ENCODE results near the gene UGT1A10. TPM values are rescaled to one million over a fixed set of nuclear protein-coding genes. Genes with fewer than 3 reads are reported as not detected.

The UGT1A10 gene
- total and polyA plus RNA-seq, 4 donors, result 0.03 to 0.14 TPM; not detected in 2

DNA sequence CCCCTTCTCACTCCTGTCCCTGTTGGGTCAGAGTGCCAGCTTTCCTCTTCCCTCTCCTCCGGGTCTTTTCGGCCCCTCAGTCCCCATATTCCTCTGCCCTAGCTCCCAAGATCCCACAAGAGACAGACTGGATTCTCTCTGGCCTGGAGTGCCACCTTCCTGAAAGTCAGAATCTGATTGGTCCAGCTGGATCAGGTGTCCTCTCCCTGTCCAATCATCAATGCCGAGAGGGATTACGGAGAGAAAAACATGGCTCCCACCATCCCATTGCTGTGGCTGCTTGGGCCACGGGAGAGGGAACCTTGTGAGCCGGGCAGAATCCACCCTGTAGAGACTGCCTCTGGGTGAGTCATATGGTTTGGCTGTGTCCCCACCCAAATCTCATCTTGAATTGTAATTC, 139.2 kb downstream of the UGT1A10 start:
- H3K27ac ChIP-seq (ENCODE audit: low read depth in 1 of 2, low read length in 1 of 2), result no peak overlapping the region
- WGBS, 2 donors, result 92 to 93% methylated on average over 6 of the region's 6 CpGs
- peaks cover 0 to 14% (median 0%) of the 10 kb centered on the region in 4 donors for H3K9me3 ChIP-seq (ENCODE audit: control insufficient read depth in 4 of 4, insufficient read depth in 3 of 4, low read length in 3 of 4)
- H3K4me1 ChIP-seq (ENCODE audit: control insufficient read depth in 5 of 5, insufficient read depth in 5 of 5, low read length in 5 of 5), result no peaks in the 10 kb centered on the region
- H3K27me3 ChIP-seq (ENCODE audit: control insufficient read depth in 3 of 3, insufficient read depth in 3 of 3, low read length in 2 of 3), result no peaks in the 10 kb centered on the region
- no peak for TF ChIP-seq CTCF (IDR thresholded peaks at IDR 0.05; ENCODE audit: control extremely low read depth, extremely low read depth)
- no peak for DNase-seq
- H3K4me3 ChIP-seq, result no peak overlapping the region
- H3K9ac ChIP-seq (ENCODE audit: insufficient read depth in 1 of 2, low read length in 2 of 2), result no peak overlapping the region
- ATAC-seq (ENCODE audit: insufficient read depth, low FRiP score), result no peak
- no peaks in the 10 kb centered on the region for H3K36me3 ChIP-seq (ENCODE audit: control insufficient read depth in 4 of 4, insufficient read depth in 4 of 4, low read length in 4 of 4)

DNA sequence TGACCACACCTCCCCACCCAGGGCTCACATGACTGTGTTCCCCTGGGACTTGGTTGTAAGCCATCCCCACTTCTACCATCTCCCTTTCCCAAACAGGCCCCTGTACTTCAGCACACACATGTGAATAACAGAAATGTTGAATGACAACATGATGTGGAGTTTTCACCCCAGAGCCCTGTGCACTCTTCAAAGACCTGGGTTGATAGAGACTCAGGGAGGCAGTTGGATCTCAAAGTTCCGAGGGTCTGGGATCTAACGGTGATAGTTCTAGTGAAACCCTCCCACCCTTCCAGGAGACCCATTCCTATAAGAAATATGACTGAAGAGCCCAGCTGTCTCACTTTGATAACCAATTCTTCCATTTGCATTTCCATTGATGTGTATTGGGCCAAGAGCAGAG, 141.8 kb downstream of the UGT1A10 start, which contains the start of gene MROH2A:
Gene MROH2A, plus strand, starts transcription at position 301 of the 400 bp plus-strand sequence. CDS start 1,029 bp downstream, outside the sequence.
- Histone ChIP-seq H3K9me3 (ENCODE audit: control insufficient read depth in 4 of 4, insufficient read depth in 3 of 4, low read length in 3 of 4) (peaks cover 0 to 14% (median 0%) of the 10 kb centered on the region in 4 donors), H3K4me1 (ENCODE audit: control insufficient read depth in 5 of 5, insufficient read depth in 5 of 5, low read length in 5 of 5) (no peaks in the 10 kb centered on the region), H3K9ac (ENCODE audit: insufficient read depth in 1 of 2, low read length in 2 of 2) (no peak within 1 kb of the TSS), H3K4me3 (no peak within 1 kb of the TSS), H3K27me3 (ENCODE audit: control insufficient read depth in 3 of 3, insufficient read depth in 3 of 3, low read length in 2 of 3) (no peaks in the 10 kb centered on the region), H3K36me3 (ENCODE audit: control insufficient read depth in 4 of 4, insufficient read depth in 4 of 4, low read length in 4 of 4) (no peaks in the 10 kb centered on the region), H3K27ac (ENCODE audit: low read depth in 1 of 2, low read length in 1 of 2) (no peak within 1 kb of the TSS)
- WGBS, 2 donors, result 93 to 95% methylated on average over 2 of the region's 2 CpGs
- TF ChIP-seq CTCF (IDR thresholded peaks at IDR 0.05; ENCODE audit: control extremely low read depth, extremely low read depth), result no peak
- DNase-seq (no peak), ATAC-seq (ENCODE audit: insufficient read depth, low FRiP score) (no peak)

- no peak for DNase-seq
- H3K9me3 ChIP-seq (ENCODE audit: control insufficient read depth in 4 of 4, insufficient read depth in 3 of 4, low read length in 3 of 4), result peaks cover 0 to 14% (median 0%) of the 10 kb centered on the region in 4 donors
- no peak for ATAC-seq (ENCODE audit: insufficient read depth, low FRiP score)
- no peak for TF ChIP-seq CTCF (IDR thresholded peaks at IDR 0.05; ENCODE audit: control extremely low read depth, extremely low read depth)
- H3K27me3 ChIP-seq (ENCODE audit: control insufficient read depth in 3 of 3, insufficient read depth in 3 of 3, low read length in 2 of 3), result no peaks in the 10 kb centered on the region
- H3K9ac ChIP-seq (ENCODE audit: insufficient read depth in 1 of 2, low read length in 2 of 2), result no peak overlapping the region
- no peak overlapping the region for H3K27ac ChIP-seq (ENCODE audit: low read depth in 1 of 2, low read length in 1 of 2)
- H3K36me3 ChIP-seq (ENCODE audit: control insufficient read depth in 4 of 4, insufficient read depth in 4 of 4, low read length in 4 of 4), result no peaks in the 10 kb centered on the region
- no peak overlapping the region for H3K4me3 ChIP-seq
- H3K4me1 ChIP-seq (ENCODE audit: control insufficient read depth in 5 of 5, insufficient read depth in 5 of 5, low read length in 5 of 5), result no peaks in the 10 kb centered on the region
- 91 to 95% methylated on average over 4 of the region's 4 CpGs for WGBS, 2 donors
These were observed 143.5 kb downstream of the UGT1A10 start for GRCh38 chr2:233779722-233780121.

DNA sequence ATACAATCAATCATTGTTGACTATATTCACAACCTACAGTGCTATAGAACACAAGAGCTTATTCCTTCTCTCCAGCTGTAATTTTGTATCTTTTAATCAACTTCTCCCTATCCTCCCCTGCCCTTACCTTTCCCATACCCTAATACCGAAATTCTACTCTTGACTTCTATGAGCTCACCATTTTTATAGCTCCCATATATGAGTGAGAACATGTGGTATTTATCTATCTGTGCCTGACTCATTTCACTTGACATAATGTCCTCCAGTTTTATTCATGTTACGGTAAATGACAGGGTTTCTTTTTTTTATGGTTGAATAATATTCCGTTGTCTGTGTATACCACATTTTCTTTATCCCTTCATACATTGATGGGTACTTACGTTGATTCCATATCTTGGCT, 144.5 kb downstream of the UGT1A10 start:
- WGBS, 2 donors, result 89 to 94% methylated on average over 4 of the region's 4 CpGs
- no peak for ATAC-seq (ENCODE audit: insufficient read depth, low FRiP score)
- no peak overlapping the region for H3K4me3 ChIP-seq
- no peaks in the 10 kb centered on the region for H3K4me1 ChIP-seq (ENCODE audit: control insufficient read depth in 5 of 5, insufficient read depth in 5 of 5, low read length in 5 of 5)
- no peak overlapping the region for H3K9ac ChIP-seq (ENCODE audit: insufficient read depth in 1 of 2, low read length in 2 of 2)
- H3K27ac ChIP-seq (ENCODE audit: low read depth in 1 of 2, low read length in 1 of 2), result no peak overlapping the region
- no peaks in the 10 kb centered on the region for H3K27me3 ChIP-seq (ENCODE audit: control insufficient read depth in 3 of 3, insufficient read depth in 3 of 3, low read length in 2 of 3)
- H3K9me3 ChIP-seq (ENCODE audit: control insufficient read depth in 4 of 4, insufficient read depth in 3 of 4, low read length in 3 of 4), result peaks cover 0 to 12% (median 0%) of the 10 kb centered on the region in 4 donors
- TF ChIP-seq CTCF (IDR thresholded peaks at IDR 0.05; ENCODE audit: control extremely low read depth, extremely low read depth), result no peak
- DNase-seq, result no peak
- no peaks in the 10 kb centered on the region for H3K36me3 ChIP-seq (ENCODE audit: control insufficient read depth in 4 of 4, insufficient read depth in 4 of 4, low read length in 4 of 4)

Data from lung (tissue), 12 donors.